Stimulated activated CD4-positive, alpha-beta T cell treated with anti-CD3 and anti-CD28 coated beads, Interleukin-2, amount 100 ng/mL, for 24 hours (primary cell): ENCODE measurements around the gene MRE11.

Experiments used
- DNase-seq, 2 donors: peaks; one replicate each; pipeline ENCODE4 v3.0.0-alpha.2; 2020

MRE11 gene

DNA sequence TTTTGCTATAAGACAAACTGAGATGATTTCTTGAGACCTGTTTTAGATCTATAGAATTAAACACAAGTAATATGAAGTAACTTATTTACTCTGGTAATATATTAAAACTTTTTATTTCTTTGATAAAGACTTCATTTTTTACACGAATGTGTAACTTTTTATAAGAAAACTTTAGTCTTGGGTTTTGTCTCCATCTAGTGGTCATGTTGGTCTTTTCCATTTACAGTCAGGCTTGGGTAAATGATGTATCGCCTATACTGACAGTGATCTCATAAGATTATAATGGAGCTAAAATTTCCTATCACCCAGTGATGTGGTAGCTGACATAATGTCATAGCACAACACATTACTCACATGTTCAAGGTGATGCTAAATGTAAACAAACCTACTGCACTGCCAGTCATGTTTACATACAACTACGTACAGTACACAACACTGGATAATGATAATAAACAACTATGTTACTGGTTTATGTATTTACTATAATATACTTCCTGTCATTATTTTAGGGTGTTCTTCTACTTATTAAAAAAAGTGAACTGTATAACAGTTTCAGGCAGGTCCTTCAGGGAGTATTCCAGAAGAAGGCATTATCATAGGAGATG lies 11.1 kb upstream of the MRE11 start:
- no peak for DNase-seq

- no peak for DNase-seq
These were observed 7.9 kb upstream of the MRE11 start for GRCh38 chr11:94501522-94501921.

DNA sequence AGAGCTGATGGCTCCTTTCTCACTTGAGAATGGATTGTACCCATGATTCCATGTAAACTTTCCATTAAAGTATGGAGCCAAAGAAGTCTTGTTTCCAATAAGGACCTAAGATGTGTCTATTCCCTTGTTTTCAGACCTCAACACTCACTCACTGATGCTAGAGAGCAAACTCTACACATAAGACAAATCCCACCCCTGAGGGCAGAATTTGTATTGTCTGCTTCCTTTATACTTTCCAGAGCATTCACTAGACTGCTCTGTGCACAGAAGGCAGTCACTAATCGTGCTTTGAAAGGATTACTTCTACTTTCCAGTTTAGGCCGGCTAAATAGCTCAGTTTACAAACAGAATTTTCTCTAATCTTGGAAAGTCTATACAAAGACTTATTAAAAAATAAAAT lies 6.5 kb upstream of the MRE11 start:
- no peak for DNase-seq

DNA sequence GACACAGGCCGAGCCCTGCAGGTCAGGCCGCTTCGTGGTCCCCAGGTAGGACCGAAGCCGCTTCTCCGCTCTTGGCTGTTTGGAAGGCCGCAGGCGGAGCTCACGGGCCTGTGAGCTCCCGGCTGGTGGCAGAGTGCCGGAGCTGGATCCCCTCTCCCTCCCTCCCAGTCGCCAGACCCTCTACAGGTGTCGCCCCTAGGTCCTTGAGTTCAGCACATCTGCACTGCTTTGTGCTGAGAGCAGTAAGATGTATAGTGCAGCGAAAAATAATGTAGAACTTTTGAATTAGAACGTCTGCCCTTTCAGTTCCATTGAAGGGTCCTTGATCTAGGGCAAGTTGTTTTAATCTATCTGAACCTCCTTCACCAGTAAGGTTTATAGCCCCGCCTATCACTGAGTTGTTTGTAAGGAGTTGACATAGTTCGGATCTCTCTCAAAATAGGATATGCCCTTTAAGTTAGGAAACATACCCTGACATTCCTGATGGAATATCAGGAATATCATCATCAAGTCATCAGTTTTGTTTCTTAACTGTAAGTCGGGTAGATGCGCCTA lies 559 bp upstream of the MRE11 start:
- no peak for DNase-seq

- no peak for DNase-seq
These were observed 7.6 kb downstream of the MRE11 start for GRCh38 chr11:94486068-94486467.

- no peak for DNase-seq
These were observed 12.3 kb downstream of the MRE11 start for GRCh38 chr11:94481342-94481741.

GRCh38 chr11:94477624-94478023 lies 16.0 kb downstream of the MRE11 start:
- DNase-seq, result no peak

DNA sequence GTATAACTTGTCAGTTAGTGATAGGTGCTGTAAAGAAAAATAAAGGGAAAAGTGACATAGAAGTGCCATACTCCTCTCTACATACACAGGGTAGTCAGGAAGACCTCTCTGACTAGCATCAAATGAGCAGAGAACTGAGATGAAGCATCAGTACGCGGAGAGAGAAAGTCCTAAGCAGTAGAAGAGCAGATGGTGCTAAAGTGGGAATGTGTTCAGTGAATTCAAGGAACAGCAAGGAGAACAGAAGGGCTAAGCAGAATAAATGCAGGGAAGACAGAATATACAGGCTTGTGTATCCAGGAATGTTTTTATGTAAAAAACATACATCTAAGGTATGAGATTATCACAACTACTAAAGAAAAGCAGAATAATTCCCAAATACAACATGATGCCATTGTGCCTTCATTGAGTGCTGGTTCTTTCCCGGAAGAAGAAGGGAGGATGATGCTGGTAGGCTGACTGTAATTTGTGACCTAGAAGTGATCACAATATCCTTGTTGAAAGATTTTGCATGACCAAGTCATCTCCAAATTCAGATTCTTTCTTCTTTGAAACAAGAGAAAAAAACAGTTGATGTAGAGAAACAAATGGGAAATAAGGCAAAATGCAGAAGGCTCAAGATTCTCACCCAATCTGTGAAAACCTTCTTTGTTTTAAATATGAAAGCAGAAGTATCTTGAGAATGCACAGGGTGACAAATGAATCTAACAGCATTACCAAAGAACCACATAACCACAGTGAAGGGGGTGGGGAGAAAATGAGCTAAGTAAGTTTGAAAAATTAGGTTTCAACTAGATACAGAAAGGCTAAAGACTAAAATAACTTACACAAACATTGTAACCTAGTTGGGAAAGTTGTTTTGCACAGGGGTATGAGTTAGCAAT lies 20.5 kb downstream of the MRE11 start:
- DNase-seq, result no peak

DNA sequence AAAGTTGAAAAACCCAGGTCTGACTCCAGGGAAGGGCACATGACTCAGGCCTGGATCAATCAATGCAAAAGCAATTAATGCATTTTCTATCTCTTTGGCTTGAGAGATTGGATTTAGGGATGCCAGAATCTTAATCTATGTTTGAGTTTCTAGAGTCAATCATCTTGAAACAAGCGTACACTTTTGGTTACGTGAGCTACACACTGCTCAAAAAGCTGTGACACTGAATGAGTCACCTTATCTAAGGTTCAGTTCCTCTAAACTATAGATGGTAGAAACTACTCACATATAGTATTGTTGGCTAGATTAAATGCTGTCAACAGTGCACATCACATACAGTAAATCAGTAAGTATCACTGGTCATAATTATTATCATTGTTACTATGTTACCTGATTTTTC lies 24.2 kb downstream of the MRE11 start:
- DNase-seq, result no peak

DNA sequence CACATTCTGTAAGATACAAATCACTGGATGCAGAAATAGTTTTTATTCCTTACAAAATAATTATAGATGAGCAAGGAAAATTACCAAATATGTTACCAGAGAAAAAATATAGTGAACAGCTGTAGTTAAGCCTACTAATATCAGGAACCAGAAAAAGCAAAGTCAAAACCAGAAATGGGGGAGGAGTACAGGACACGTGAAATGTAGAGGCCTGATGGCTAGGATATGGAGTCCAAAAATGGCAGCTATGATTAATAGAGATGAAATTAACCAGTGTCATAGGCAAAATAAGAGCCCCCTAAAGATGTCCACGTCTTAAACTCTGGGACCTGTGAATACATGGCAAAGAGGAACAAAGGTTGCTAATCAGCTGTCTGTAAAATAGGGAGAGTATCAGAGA lies 34.1 kb downstream of the MRE11 start:
- DNase-seq, result no peak

GRCh38 chr11:94457118-94458029 lies 36.3 kb downstream of the MRE11 start:
- no peak for DNase-seq

DNA sequence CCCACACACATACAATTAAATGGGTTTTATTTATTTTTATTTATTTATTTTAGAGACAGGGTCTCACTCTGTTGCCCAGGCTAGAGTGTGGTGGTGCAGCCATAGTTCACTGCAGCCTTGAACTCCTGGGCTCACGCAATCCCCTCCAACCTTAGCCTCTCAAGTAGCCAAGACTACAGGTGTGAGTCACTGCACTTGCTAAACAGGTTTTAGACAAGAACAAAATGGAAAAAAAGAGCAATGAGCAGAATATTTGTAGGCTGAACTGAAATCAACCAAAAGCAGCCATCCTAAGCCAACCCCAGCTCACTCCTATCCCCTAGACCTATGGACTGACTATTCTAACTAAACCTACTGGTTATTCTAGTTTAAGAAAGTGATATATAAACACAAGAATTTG lies 37.8 kb downstream of the MRE11 start:
- no peak for DNase-seq

DNA sequence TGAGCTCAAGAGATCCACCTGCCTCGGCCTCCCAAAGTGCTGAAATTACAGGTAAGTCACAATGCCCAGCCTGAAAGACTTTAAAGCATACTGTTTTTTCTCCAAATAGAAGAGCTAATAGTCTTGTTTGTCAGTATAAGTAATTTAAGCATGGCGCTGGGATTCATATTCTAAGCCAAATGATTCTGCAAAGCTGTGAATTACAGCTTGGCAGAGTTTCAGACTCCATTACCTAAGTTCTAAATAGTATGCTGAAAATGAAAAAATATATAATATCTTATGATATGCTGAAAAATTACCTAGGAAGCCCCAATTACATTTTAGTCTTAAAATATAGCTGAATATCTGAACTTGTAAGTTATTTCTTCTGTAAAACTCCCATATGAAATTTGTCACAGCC lies 39.3 kb downstream of the MRE11 start:
- DNase-seq, result no peak

DNA sequence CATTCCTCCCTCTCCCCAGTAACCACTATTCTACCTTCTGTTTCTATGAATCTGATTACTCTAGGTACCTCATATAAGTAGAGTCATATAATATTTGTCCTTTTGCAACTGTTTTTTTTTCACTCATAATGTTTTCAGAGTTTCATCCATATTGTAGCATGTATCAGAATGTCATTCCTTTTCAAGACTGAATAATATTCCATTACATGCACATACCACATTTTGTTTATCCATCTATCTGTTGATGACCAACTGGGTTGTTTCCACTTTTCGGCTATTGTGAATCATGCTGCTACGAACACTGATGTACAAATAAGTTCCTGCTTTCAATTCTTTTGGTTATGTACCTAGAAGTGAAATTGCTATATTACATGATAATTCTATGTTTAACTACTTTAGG lies 40.7 kb downstream of the MRE11 start:
- DNase-seq, result no peak

- no peak for DNase-seq
These were observed 43.6 kb downstream of the MRE11 start for GRCh38 chr11:94450048-94450447.

DNA sequence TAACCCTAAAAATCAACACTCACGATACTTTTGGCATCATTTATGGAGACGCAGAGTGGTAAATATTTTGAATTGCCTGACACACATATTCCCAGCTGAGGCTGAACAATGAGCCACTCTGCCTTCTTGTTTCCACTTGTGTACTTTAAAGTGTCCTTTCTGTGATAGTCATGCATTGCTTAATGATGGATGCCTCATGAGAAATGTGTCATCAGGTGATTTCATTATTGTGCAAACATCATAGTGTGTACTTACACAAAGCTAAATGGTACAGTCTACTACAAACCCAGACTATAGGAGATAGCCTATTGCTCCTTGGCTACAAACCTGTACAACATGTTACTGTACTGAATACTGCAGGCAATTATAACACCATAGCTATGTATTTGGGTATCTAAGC lies 44.2 kb downstream of the MRE11 start:
- DNase-seq, result no peak

- DNase-seq, result no peak
These were observed 44.6 kb downstream of the MRE11 start for GRCh38 chr11:94449029-94449428.

DNA sequence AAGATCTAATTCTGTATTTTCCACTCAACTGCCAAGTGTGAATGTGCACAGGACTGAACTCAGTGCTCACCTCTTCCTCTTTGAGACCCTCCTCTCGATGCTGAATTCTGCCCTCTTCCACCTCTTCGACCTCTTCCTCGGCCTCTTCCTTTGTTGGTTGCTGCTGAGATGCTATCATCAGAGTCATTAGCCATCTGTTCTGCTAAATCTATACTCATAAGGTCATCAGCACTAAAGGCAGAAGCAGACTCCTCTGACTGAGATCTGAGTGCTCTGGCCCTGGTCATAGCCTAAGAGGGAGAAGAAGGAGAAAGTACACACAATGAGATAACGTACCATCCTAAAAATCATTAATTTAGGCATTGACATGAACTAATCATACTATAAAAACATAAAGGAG lies 46.5 kb downstream of the MRE11 start:
- no peak for DNase-seq

DNA sequence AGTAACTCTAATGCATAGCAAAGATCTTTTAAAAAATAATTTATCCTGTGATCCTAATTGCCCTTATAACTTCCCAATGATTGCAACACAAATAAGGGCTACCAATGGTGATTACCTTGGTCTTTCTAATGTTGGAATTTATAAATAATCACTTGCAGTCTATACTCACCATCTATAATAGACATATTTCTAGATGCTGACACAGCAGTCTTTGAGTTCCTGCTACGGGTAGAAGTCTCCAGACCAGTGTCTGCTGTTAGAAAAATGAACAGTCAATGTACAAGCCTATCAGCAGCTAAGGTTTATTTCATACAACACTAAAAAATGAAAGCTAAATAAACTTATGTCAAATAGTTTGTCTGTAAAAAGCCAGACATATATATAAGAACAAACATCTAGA lies 48.0 kb downstream of the MRE11 start:
- no peak for DNase-seq

DNA sequence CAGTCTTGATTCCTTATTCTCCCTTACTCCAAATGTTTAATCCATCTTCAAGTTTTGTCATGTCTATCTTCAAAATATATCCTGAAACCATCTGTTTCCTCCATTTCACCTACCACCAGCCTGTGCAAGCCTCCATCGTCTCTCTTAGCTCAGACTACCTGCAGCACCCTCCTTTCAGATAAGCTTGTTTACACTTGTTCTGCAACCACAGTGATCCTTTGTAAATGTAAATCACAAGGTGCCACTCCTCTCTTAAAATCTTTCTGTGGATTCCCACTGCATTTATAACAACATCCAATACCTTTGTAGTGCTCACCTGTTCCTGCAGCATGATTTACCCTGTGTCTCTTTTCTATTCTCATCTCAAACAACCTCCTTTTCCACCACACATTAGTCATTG lies 60.6 kb downstream of the MRE11 start:
- DNase-seq, result no peak

DNA sequence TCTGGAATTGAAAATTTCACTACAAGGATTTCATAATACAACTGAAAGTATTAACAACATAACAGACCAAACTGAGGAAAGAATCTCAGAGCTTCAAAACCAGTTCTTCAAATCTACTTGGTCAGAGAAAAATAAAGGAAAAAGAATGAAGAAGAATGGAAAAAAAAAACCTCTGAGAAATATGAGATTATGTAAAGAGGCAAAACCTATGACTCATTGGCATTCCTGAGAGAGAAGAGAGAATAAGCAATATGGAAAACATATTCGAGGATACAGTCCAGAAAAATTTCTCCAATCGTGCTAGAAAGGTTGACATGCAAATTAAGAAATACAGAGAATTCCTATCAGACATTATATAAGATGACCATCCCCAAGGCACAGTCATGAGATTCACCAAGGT lies 69.0 kb downstream of the MRE11 start:
- no peak for DNase-seq

GRCh38 chr11:94424011-94424410 lies 69.6 kb downstream of the MRE11 start:
- no peak for DNase-seq

DNA sequence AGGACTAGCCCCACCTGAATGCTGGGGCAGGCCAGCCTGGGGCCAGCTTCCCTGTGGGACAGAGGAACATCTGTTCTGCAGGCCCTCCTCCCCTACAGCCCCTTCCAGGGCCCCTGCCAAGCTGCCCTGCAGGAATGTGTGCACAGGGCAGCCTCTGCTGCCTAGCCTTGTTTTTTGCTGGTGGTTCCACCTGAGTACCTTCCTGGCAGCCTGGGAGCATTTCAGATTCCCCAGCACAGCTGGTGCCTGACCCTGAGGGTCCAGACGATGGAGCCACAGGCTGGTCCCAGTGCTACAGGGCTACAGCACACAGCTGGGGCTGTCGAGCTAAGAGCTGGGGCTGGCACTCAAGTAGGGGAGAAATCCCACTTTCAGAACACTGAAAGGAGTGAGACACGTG lies 70.1 kb downstream of the MRE11 start:
- DNase-seq, result no peak
